HG02943 (cell line): Measurements from ENCODE around the gene PSG1.
"Not testable (repeated sequence)": the region's sequence is repeated elsewhere in the genome, so short reads cannot be mapped to it uniquely, and the experiment has no call there.

ENCODE experiments used
- ATAC-seq: cut with Tn5 transposase; IDR thresholded peaks from one replicate; pipeline ENCODE4 v1.9.1; 2021; ENCODE audit warnings: mild to moderate bottlenecking, low read depth, moderate library complexity; ENCODE audit not compliant: unreplicated experiment

Gene PSG1

DNA sequence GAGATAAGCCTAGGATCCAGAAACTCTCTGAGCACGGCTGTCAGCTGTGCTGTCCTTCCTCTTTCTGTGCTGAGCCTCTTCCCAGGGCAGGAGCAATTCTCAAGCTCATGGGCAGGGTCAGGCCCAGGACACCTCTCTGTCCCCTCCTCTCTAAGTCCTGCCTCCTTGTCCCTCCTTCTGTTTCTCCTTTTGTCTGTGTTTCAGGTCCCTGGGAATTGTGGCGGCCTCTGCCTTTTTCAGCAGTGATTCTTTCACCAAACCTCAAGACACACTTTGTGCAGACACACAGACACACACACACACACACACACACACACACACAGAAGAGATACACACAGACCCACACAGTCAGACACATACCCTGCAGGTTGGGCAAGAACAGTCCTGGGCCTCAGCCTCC, at the start of gene PSG1:
Gene PSG1 (minus strand): TSS at position 101 of the 400 bp plus-strand sequence. CDS start 132 bp downstream, outside the sequence.
- ATAC-seq, result no peak

DNA sequence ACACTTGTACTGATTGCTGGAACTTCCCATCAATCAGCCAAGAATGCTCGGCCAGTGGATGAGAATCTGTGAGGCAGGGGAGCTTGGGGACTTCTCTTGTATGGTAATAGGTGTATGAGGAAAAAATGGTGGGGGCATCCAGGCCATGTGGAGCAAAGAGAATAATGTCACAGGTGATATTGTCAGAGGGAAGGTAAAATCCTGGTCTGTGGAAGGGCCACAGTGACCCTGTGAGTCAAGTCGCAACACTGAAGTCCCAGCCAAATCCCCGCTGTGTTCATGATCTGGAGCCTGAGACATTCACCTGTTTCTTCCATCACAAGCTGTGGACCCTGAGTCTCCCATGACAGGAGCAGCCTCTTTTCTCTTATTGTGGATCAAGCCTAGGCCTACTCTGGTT, 49.4 kb upstream of the PSG1 start:
- ATAC-seq, result no peak

DNA sequence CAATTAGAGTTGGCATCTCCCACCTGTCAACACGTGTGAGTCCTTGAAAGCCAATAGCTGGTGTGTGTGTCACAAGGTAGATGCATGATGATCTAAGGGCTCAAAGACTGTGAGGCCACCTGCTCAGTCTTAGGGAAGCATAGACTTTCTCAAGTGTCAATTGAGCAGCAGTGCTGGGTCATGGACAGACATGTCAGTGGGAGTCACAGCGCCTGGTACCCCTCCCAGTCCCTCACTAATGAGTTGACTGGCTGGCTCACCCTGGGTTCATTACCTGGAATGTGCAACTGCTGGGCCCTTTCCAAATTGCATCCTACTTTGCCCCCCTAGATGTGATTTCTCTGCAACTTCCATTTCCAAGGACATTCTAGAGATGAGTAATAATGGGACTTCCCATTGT, 47.3 kb upstream of the PSG1 start:
- no peak for ATAC-seq

DNA sequence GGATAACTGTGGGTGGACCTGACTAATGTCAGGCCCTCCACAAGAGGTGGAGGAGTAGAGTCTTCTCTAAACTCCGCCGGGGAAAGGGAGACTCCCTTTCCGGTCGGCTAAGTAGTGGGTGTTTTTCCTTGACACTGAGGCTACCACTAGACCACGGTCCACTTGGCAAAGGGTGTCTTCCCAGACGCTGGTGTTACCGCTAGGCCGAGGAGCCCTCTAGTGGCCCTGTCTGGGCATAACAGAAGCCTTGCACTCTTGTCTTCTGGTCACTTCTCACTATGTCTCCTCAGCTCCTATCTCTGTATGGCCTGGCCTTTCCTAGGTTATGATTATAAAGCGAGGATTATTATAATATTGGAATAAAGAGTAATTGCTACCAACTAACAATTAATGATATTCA, 43.6 kb upstream of the PSG1 start:
- ATAC-seq, result not testable (repeated sequence)

DNA sequence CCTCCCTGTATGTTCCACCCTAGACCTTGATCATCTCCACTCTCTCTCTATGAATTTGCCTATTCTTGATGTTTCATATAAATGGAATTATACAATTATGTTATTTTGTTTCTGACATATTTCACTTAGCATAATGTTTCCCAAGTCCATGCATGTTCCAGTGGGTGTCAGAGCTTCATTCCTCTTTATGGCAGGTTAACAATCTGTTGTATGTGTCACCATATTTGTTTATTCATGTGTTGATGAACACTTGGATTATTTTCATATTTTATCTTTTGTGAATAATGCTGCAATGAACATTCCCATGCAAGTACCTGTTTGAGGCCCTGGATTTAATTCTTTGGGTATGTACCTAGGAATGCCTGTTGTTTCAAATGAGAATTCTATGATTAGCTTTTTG, 41.5 kb upstream of the PSG1 start:
- ATAC-seq, result not testable (repeated sequence)

DNA sequence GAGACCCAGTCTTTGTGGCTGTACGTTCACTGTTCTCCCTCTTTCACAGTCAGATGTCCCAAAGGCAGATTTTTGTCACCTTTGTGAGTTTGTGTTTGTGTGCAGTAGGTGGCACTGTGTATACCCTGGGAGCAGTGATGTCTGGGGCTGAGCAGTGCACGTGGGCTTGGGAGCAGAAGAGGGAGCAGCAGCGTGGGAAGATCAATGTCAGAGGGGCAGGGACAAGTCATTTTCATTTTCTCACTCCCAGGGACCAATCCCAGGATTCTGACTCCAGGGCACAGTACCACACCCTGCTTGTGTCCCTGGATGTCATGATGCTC, 40.2 kb upstream of the PSG1 start:
- ATAC-seq, result no peak

DNA sequence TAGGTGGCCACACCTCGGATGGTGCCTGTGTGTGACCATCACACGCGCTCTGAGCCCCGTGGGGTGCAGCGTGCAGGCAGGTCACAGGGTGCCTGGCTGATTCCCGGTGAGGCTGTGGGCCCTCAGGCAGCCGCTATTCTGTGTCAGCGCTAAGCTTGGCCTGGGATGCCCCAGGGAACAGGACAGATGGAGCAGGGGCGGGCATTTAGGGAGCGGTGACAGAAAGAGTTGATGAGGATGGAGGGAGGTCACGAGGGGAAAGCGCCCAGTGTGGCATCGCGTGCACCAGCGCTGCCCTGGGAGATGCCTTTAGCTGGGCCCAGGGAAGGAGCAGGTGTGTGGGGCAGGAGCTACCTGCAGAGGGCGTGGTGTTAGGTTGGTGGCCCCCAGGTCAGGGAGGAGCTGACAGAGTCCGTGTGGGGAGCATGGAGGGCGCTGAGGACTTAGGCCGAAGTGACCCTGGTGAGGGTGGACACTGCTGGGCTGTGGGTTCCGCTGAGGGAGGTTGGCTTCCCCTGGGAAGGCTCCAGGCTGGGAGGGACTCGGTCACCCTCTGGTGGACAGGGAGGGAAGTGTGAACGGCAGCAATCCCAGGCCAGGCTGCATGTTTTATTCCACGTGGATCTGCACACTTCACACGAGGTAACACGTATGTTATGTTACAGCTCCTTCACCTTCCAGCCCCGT, 39.7 kb upstream of the PSG1 start:
- not testable (repeated sequence) for ATAC-seq

DNA sequence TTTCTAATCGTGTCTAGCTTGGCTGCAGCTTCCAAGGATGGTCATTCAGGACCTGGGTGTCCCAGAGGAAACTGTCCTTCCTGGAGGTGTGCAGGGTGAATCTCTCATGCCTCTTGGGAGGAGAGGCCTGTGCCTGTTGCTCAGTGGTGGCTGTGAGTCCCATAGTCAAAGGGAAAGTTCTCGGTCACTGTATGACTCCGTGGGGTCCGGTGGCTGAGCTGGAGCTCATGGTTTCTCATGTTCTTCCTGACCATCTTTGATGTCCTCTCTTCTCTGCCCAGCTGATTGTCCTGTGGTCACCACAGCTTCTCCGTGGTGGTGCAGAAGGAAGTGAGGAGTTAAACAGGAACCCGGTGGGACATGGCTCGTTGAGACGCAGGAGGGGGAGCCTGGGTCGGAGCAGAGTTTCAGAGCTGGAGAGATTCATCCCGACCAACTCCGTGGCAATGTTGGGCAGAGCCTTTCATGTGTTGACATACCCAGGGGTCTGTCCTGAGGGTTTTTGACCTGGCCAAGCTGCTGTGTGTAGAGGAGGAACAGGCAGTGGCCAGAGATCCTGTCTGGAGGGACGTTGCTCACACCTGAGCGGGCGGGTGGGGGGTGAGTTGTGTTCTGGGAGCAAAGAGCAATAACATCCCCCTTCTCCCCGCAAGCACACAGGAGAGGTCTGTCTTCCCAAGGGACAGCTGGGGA, 39.0 kb upstream of the PSG1 start:
- ATAC-seq, result not testable (repeated sequence)

DNA sequence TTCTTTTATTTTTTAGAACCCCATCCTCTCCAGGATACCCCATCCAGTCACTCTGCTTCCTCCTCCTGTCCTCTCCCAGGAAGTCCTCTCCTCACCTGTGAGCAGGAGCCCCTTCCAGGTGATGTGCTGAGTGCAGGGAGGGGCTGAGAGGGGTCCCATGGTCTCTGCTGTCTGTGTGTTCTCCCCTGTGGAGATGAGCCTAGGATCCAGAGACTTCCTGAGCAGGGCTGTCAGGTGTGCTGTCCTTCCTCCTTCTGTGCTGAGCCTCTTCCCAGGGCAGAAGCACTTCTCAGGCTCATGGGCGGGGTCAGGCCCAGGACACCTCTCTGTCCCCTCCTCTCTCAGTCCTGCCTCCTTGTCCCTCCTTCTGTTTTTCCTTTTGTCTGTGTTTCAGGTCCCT, 38.1 kb upstream of the PSG1 start, which contains the start of gene PSG6:
Gene PSG6 (minus strand): TSS at position 261 of the 400 bp plus-strand sequence. CDS start 102 bp downstream, at position 159.
- not testable (repeated sequence) for ATAC-seq

DNA sequence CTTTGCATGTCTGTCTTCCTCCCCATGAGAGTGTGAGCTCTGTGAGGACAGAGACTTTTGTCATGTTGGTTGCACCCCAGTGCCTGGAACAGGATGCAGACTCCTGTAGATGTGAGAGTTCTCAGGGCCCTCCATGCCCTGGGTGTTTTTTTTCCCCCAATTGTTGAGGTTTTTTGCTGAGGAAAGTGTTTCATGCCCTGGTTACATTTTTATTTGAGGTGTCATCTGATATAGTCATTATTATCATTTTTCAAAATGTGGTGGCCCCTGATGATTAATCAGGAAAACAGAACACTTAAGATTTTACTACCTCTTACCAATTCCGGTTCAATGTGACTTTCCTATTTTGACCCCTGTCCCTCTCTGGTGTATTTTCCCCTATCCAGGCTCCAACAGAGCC, 37.4 kb upstream of the PSG1 start:
- not testable (repeated sequence) for ATAC-seq

DNA sequence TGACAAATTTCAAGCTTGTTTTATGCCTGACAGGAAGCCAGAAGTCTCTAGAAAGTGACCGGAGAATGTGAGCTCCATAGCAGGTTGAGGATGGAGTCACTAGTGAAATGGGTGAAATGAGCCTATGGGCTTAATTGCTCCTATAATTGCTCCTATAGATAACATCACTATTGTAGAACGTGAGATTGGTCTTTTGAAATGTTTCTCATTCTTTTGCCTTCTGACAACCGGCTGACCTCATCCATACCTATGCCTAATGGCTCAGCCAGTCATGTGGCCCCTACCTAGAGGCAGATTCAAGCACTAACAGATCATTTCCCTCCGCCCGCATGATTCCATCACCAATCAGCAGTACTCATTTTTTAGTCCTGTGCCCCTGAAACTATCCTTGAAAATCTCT, 34.0 kb upstream of the PSG1 start:
- ATAC-seq, result not testable (repeated sequence)

DNA sequence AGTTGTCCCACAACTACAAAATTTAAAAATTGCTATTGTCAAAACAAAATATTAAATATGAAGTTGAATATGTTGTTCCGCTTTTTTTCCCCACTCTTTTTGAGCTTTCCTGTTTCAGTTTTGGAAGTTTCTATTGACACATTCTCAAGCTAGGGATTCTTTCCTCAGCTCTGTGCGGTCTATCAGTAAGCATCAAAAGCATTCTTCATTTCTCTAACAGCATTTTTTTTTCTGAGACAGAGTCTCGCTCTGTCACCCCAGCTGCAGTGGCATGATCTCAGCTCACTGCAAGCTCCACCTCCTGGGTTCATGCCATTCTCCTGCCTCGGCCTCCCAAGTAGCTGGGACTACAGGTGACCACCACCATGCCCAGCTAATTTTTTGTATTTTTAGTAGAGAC, 33.4 kb upstream of the PSG1 start:
- ATAC-seq, result not testable (repeated sequence)

DNA sequence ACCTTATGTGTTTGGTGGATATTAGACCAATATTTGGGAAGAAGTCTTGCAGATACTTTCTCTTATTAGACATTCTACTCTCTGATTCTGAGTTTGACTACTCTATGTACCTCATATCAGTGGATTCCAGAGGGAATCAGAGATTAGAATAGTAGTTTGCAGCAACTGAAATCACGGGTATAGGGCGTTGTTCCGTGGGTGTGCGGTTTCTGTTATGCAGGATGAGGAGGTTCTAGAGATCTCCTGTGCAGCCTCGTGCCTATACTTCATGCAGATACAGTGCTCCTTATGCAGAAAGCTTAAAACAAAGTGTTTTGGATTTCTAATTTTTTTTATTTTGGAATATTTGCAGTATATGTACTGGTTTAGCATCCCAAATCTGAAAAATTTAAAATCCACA, 32.2 kb upstream of the PSG1 start:
- ATAC-seq, result not testable (repeated sequence)

DNA sequence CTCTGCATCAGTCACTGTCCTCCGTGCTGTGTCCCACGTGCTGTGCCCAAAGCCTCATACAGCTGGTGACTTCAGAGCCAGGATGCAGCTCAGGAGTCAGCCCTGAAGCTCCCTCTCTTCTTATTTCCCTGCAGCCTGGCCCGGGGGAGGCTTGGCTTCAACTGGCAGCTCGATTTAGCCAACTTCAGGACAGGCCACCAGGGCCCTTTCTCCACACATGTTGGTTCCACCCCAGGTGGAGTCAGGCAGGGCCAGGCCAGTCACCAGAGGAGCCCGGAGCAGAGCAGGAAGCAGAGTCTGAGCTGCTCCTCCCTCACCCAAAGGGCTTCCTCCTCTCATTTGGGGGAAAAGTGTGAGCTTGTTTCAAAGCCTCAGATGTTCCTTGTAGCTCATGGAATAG, 26.6 kb upstream of the PSG1 start:
- ATAC-seq, result not testable (repeated sequence)

DNA sequence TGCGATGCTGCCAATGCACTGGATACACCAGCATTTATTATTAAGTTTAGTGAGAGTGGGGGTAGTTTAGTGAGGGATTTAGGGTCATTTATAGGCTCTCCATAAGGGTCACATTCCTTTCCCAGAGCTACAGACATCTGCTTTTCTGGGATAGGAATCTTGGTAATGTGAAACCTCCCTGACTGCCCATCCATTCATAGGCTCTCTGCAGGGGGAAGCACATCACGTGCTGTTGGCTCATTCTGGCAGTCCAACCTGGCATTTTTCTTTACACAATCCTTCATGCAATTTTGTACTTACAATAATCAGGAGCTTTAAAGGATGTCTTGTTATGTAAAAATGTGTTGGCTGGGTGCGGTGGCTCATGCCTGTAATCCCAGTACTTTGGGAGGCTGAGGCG, 21.0 kb upstream of the PSG1 start:
- ATAC-seq, result not testable (repeated sequence)

DNA sequence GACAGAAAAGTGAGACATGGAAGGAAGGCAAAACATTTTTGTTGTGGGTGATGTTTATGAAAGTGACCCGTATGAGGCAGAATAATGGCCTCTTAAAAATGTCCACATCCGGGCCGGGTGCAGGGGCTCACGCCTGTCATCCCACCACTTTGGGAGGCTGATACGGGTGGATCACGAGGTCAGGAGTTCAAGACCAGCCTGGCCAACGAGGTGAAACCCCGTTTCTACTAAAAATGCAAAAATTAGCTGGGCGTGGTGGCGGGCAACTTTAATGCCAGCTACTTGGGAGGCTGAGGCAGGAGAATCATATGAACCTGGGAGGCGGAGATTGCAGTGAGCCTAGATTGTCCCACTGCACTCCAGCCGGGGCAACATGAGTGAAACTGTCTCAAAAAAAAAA, 20.2 kb upstream of the PSG1 start:
- not testable (repeated sequence) for ATAC-seq

DNA sequence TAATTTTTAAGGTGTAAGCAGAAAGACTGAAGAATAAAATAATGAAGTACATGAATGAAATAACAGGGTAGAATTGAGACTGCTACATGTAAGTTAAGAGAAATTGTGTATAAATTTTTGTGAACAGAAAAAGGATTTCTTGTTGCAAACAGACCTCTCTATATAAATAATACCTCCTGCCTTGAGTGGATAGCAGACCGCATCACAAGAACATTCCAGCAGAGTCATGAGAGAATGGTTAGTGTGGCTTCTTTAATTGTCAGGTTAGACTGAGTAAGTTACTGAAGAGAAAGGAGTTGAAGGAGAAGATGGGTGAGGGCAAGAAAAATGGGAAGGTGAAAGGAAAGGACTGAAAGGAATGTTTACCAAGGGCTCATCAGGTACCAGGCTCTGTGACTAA, 19.6 kb upstream of the PSG1 start:
- not testable (repeated sequence) for ATAC-seq

DNA sequence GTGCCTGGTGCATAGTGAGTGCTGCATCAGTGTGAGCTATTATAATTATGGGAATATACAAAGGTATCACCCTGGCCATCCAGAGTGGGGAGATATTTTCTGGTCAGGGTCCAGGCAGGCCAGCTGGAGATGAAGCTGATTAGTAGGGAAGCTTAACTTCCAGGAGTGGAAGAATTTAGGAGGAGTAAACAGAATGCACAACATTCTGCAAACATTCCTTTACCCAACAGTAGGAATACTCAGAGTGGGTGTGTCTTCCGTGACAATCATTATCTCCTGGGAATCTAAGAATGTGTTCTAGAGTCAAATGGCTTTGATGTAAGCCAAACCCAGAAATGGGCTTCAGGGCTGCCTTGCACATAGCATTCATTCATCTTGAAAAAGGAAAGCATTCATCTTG, 19.1 kb upstream of the PSG1 start:
- not testable (repeated sequence) for ATAC-seq

DNA sequence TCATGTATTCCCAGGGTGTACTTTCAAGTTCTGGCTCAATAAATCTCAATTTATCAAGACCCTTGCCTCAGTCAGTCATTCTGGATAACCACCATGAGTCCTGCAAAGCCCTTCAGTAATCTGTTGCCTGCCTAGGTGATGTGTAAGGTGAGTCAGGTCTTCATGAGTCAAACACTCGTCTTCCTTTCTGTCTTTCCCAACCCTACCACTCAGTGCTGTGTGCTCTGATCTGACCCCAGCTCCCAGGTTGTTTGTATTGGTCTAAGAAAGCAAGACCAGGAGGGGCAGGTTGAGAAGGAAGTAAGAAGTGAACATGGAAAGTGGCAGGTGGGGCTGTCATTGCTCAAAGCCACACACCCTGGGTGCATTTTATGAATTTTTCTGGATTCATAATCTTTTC, 18.2 kb upstream of the PSG1 start:
- ATAC-seq, result not testable (repeated sequence)

DNA sequence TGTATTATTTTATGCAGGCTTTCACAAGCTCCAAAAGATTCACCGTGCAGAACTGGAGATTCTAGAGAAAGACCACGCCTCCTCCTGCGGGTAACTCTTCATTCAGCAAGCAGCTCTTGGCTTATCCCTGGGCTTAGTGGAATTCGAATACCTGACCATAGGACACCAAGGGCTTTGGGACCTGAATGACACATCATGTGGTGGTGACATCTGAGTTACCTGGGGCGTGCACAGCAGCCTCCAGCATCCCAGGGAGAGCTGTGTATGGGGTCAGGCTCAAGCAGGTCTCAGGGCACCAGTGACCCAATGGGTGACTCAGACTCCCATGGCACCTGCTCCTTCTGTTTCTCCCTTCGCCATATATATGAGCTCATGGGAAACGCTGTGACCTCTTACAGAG, 10.9 kb upstream of the PSG1 start:
- not testable (repeated sequence) for ATAC-seq

DNA sequence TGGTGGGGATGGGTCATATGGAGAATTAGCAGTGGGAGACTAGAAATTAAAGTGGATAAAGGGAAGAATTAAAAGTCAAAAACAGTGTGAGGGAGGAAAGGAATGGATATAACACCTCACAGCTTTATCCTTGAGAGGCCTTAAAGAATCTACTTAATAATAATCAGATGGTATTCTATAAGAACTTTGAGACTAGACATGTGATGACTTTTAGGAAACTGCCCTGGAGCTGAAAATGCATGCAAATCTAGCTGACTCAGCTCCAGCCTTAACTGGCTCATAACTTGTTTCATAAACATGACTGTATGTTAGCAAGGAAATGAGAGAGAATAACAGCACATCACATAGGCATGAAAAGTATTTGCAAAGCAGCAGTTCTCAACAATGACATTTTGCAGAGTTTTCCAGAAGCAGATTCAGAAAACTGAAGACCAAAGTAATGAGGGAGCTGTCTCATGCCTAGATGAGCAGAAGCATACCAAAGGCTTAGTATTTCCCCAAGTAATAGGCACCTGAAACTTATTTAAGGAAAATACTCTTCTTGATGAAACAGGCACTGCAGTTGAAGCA, 8.4 kb upstream of the PSG1 start:
- ATAC-seq, result not testable (repeated sequence)

DNA sequence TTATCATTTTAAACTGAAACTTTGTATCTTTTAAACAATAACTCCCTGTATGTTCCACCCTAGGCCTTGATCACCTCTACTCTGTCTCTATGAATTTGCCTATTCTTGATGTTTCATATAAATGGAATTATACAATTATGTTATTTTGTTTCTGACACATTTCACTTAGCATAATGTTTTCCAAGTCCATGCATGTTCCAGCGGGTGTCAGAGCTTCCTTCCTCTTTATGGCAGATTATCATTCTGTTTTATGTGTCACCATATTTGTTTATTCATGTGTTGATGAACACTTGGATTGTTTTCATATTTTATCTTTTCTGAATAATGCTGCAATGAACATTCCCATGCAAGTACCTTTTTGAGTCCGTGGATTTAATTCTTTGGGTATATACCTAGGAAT, 3.2 kb upstream of the PSG1 start:
- ATAC-seq, result not testable (repeated sequence)
